ENCODE results near the gene LSM10.

The LSM10 gene

DNA sequence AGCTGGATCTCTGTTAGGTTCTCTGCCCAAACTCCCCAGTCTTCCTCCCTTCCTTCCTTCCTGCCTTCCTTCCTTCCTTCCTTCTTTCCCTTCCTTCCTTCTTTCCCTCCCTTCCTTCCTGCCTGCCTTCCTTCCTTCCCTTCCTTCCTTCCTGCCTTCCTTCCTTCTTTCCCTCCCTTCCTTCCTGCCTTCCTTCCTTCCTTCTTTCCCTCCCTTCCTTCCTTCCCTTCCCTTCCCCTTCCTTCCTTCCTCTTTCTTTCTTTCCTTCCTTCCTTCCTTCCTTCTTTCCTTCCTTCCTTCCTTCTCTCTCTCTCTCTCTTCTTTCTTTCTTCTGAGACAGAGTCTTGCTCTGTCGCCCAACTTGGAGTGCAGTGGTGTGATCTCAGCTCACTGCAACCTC lies 8.7 kb upstream of the LSM10 start:
- no peak for DNase-seq

DNA sequence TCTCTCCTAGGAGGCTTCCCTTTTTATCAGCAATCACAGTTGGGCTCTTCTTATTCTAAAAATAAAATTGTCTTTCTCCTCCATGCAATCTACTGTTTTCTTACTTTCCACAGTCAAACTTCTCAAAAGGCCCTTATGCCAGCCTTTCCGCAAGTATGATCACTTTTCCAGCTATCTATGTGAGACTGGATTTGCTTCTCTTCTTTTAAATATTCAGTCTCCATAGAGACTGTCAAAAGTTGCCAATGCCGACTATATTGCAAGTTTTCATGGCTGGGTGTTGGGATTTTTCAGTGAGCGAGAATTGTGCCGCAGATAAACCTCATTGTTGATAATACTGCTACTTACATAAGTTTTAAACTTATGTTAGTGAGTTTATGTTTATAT lies 4.8 kb upstream of the LSM10 start:
- DNase-seq = no peak

DNA sequence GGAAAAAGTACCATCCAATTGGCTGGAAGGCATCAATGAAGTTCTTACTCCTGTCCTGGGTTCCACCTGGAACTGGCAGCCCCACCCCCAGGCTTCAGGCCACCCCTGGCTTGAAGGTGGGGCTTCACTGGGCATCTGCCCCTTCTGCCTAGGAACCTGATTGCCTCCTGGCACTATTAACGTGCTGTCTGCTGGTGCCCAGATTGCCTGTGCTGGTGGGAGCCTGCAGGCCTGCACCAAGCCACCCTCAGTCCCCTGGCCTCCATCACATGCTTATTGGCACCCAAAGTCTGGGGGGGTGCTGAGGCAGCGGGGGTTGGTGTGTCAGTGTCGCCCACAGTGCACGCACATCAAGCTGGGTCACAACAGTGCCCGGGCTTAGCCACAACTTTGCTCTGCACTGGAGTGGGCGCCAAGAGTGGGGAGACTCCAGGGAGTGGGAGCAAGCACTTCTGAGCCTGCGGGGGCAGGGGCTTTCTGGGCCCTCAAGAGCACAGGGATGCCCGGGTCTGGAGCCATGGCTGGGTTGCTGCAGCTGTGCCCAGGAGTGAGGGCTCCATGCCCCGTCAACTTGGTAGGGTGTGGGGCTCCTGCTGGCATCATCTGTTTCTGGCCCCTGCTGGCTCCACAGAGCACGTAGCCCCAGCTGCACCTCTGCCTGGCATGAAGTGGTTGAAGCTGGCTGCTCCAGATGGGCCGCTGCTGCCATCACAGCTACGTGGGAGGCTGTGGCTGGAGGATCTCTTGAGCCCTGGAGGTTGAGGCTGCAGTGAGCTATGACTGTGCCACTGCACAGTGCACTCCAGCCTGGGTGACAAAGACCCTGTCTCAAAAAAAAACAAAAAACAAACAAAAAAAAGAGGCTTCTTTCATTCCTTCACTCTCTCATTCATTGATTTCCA lies 4.1 kb upstream of the LSM10 start:
- no peak for DNase-seq

DNA sequence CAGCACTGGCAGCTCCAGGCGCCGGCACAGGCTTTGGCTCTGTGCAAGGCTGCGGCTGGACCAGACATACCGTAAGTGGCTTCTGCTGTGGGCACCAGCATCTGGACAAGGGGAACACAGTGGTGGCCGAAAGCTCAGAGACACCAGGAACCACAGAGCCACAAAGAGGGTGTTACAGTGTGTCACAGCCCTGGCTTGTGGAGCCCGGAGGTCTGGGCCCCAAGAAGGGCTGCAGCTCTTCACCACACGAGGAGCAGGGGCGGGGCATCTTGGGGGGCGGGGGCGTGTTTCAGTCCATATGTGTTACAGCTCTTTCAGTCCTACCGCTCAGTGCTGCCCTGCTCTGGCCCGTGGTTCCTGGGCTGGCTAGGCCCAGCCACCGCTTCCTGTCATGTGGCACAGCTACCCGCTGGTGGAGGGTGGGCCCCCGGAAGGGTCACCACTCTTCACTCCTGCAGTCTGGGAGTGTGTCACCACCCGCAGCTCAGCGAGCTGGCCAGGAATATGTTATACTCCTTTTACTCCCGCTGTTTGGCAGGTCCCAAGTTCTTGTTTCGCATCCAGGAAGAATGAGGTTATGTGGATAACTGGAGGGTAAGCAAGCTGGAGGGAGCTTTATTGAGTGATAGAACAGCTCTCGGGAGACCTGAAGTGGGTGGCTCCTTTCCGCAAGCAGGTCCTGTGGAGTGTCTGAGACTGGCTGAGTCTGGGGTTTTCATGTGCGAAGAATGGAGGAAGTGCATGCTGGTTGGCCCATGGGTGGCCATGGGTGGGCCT lies 3.3 kb upstream of the LSM10 start:
- peak; percentile 55 to 66 for DNase-seq

DNA sequence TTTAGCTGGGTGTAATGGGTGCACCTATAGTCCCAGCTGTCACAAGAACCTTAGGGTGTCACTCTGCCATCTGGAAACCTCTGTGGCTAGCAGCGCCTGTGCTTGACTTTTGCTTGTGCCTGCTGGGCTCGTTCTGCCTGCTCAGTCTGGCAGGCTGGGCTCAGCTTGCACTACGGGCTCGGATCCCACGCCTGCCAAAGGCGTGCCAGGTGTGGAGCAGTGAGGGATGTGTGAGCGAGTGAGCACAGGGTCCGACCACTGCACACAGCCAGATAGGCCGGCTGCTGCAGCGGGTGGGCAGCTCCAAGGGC lies 2.8 kb upstream of the LSM10 start:
- DNase-seq = no peak

DNA sequence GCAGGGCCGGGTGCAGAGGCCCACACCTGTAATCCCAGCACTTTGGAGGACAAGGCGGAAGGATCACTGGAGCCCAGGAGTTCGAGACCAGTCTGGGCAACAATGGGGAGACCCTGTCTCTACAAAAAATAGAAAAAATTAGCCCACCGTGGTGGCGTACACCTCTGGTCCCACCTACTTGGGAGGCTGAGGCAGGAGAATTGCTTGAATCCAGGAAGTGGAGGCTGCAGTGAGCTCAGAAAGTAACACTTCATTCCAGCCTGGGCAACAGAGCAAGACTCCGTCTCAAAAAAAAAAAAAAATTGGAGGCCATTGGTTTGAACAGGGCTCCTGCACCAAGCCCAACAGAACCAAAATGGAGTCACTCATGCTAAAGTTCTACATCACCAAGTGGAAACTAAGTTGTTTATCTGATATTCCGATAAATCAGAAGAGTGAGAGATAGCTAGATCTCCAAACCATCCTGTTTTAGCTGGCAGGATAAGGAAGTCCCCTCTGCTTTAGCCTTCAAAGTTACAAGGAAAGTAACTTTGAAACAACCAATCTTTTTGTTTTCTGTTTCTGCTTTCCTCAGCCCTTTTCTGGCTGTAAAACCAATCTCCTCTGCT lies 766 bp upstream of the LSM10 start:
- DNase-seq = no peak

DNA sequence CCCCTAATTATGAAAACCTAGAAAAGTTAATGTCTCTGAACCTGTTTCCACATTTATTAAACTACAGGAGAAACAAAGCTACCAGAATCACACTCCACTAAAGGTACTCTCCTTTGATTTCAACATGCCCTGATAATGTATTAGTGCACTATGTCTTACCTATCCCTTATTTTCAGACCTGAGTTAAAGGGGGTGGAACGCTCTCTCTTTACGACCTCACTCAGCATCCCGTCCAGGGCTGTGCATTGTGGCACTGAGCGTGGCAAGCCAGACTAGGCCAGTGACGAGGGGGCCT lies 678 bp downstream of the LSM10 start:
- DNase-seq = no peak

DNA sequence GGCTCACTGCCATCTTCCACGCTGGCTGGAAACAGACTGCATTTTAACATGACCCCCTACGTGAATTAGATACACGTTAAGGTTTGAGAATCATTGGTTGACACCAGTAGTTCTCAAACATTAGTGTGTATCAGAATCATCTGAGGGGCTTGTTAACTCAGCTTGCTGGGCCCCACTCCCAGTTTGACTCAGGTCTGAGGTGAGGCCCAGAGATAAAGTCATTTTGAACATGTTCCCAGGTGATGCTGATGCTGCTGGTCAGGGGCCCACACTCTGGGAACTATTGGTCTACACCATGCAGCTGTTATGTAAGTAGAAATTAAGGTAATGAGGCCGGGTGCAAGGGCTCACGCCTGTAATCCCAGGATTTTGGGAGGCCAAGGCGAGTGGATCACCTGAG lies 1.3 kb downstream of the LSM10 start:
- no peak for DNase-seq

DNA sequence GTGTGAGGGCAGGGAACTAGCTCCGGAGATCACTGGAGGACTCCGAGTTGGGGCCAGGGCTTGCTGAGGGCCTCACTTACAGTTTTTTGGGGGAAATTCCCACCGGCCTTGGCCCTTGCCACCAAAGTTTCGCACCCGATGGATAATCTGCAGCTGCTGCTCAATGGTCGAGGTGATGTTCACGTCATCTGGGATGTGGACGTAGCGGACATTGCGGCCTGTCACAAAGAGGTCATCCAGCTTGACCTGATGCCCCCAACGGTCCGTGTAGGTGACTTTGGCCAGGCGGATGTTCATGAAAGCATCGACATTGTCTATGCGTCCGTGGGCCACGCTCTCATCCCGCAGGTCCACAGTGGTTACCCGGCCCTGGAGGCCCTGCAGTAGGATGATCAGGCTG lies 4.0 kb downstream of the LSM10 start:
- DNase-seq = no peak

DNA sequence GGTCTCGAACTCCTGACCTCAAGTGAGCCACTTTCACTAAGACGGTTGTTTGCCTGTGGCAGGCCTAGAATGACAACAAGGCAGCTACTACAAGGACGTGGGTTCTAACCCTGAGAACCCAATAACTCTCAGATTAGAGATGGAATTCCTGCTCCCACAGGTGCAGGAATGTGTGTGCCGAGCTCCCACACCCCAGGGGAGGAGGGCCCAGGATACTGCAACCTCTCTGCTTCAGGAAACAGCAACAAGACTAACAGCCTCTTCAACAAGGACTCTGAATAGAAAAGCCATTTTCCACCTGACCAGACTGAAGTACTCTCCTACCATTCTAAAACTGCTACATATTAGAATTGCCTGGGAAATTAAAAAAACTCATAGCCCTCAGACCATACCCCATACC lies 4.9 kb downstream of the LSM10 start:
- no peak for DNase-seq

DNA sequence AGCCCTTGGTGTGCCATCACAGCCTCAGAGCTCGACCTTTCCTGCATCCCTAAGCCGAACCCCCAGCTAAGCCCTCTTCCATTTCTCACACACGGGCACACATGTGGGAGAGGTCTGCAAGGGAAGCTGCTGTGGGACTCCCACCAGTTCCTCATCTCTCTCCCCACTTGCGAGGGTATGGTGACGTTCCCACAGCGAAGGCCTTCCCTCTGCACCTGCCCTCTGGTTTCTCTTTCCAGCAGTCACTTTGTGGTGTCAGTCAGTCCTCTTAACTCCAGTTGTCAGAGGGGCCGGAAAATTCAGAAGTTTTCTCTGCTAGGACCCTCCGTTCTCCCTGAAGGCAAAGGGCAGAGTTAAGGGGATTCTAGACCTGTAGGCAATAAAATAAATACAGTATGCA lies 6.4 kb downstream of the LSM10 start:
- DNase-seq = no peak

DNA sequence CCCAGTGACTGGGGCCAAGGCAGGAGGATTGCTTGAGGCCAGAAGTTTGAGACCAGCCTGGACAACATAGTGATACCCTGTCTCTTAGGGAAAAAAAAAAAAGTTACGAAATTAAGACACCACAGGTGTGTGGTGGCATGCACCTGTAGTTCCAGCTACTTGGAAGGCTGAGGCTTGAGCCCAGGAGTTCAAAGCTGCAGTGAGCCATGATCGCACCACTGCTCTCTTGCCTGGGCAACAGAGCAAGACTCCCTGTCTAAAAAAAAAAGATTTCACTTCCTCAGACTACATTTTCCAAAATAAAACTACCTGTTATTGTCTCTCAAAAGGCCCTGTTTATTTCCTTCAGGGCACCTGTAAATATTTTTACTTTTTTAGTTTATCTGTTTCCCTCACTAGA lies 7.3 kb downstream of the LSM10 start:
- no peak for DNase-seq

DNA sequence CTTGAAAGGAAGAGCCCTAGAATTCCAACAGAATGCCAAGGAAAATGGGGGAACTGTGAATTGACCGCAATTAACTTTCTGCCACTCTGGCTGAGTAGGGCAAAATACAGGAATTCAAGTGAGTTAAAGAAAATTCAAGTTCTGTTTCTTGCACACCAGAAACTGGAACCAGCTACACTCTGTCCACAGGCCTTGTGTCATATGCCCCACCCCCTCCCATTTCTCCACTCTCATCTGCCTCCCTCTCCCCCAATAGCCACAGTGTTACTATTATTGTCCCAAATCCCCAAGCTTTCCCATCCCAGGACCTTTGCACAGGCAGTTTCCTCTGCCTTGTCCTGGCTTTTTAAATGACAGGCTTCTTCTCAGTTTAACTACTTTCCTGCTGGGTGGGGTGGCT lies 7.7 kb downstream of the LSM10 start:
- no peak for DNase-seq

DNA sequence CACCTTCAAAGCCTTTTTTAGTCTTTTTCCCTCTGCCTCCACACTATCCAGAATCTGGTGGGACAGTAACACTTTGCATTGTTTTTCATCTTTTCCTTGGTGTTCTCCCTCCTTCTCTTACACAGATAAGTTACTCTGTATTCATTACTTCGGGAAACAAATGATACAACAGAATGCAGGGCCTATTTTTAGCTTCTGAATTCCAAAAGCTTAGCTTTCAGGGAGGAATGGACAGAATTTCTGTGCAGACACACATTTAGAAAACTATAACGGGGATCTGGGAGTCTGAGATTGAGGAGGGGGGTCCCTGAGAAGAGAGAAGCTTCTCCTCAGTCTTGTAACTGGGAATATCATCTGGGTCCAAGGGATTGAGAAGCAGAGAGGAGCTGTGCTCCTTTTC lies 8.4 kb downstream of the LSM10 start:
- DNase-seq = no peak

DNA sequence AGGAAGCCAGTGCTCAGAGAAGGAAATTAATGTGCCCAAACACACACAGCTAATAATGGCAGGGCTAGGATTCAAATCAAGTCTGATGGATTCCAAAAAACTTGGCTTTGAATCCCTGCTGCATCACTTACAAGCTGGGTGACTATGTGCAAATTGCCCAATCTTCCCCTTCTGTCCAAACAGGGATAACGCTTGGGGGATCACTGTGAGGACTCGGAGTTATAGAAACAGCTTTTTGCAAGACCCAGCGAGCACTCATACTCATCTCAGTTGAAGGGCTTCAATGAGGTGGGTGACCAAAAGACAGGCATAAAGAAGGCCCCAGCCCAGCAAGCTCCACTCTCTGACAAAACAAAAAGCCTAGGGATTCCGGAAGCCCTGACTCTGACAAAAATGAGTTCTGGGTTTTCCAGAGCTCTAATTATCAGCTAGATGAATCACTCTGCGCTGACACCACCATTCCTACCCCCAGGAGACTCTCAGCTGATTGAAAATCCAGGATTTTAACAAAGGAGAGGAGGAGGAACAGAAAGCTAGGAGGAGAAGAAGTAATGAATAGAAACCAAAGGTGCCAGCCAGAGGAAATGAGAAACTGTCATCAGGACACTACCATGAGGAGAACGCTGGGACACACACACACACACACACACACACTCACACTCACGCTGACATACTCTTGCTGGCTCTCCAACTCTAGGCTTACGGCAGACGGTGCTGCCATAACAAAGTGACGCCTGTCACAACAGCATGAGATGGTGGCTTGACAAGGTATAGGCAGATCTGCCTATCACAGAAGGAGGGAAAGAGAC lies 10.4 kb downstream of the LSM10 start:
- no peak for DNase-seq

DNA sequence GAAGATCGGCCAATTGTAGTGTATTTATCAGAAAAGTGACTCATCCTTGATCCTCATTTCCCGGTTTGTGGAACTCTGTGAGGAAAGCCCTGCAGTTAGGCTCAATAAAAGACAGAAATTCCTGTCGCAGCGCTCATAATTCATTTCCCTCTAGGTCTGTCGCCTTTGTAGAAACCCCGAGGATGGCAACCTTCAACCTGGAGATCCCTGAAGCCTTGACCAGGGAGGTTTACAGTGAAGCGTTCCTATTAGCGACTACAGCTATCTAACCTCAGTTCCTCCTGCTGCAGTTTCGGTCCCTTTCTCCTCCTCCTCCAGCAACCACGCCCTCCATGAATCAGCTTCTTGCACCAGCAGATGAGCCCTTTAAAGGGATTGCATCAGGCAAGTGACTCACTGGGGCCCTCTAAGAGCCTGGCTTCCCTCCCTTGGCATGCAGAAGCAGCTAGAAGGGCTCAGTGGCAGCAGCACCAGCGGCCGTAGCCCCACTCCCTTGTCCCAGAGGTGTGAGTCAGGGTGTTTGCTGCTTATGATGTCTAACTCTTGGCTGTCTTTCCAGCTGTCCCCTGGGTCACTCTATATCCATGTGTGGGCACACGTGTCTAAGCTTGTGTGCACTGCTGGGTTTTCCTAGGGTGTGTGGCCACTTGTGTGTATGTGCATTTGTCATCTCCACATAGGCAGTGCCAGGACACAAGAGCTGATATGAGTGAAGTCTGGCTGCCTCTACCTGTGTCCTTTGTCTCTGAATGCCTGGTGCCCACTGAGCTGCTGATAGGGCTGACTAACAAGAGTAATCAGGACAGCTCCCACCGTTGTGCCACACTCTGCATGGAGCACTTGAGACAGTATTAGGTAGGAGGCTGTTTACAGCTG lies 11.2 kb downstream of the LSM10 start:
- peak; percentile 86 to 92 for DNase-seq

DNA sequence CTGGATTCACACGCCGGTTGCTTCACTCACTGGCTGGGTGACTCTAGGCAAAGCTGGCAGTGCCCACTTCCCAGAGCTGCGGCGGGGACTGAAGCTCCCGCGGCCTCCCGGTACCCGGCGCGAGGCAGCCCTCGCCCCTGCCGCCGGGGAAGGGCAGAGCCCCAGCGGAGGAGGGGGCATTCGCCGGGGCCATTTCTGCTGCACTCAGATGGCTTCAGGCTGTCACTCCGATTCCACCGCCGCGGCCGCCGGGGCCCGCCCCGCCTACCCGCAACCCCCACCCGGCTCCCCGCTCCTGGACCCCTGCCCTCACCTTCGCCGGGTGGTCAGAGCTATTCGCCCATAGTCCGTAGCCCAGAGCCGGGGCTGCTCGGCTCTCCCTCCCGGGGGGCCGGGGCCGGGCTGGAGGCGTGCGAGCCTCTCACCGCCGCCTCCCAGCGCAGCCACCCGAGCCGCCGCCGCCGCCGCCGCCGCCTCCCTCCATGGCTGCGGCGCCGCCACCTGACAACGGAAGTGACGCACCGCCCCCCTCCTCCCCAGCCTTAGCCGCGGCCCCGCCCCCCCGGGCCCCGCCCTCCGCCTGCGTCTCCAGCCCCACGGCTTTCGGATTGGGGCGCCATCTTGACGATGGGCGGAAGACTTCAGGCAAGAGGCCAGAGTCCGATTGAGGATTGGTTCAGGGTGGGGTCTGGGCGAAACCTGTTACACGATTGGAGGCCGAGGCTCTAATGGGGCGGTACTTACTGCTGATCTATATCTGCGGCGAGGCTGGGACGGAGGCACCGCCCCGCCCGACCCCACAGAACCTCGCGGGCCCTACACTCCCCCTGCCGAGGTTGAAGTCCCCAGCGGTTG lies 12.1 kb downstream of the LSM10 start, which contains the start of gene STK40:
Gene STK40 (minus strand): TSS at position 515 of the 855 bp plus-strand sequence. CDS start 24,592 bp downstream, outside the sequence.
- peak; percentile 98 for DNase-seq

DNA sequence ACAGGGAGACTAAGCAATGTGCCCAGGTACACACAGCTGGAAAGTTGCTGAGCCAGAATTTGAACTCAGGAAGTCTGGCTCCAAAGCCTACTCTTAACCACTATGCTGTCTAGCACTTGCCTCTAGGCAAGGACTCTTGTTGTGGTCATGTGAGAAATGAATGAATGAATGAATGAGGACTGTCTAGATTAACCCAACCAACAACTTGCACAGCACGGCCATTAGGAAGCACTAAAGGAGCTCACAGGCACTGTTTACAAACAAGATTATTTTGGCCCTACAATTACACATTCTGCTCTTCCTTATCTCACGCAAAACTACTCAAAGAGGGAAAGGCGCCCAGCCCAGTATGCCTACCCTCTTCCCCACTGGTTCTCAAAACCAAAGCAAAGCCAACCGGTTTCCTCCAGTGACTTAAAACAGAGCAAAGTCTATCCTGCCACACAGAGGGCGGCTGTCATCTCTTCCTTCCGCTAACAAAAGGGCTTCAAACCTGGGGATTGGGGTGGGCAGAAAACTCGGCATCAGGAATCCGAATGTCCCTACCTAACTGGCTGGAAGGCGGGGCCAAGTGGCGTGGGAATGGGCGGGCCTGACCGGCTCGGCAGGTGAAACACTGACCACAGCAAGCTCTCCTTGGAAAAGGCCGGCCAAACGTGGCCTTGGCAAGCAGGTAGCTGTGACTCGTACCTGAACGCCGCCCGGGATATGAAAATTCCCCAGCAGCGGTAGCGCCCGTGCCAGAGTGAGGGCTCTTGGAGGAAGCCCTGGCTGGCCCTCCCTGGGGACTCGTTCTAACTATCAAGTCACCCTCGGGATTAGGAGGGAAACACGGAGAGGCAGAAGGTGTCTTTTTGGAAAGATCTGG lies 12.9 kb downstream of the LSM10 start:
- DNase-seq = peak; percentile 37 to 44

DNA sequence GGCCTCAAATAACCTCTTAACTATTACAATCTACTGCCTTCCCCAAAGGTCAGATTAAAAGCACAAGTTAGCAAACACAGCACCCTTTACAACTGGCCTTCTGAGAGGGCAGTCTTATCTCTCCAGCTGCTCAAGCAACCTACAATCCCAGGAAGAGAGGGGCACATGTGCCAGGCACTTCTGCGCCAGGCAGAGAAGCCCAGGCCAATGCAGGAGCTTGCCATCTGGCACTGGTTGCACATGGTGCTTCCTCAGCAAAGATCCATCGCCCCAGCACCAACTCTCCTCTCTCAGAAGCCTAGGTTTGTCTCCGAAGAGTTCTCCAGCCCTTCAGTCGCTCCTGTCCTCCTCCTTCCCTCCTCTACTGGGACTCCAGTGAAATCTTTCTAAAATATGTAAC lies 14.5 kb downstream of the LSM10 start:
- DNase-seq = no peak

DNA sequence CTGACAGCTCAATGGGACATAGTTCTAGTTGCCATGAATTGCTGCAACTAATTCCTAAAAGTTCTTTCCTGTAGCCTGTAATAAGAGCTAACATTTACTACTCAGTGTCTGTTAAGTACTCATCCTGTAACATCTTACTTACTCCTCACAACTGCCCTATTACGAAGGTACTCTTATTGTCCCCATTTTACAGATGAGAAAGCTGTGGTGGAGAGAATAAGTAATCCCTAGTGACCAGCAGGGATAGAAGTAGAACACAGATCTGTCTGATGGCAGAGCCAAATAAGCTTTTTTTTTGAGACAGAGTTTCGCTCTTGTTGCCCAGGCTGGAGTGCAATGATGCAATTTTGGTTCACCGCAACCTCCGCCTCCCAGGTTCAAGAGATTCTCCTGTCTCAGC lies 15.0 kb downstream of the LSM10 start:
- no peak for DNase-seq

Measured in stimulated activated CD4-positive, alpha-beta T cell treated with anti-CD3 and anti-CD28 coated beads, Interleukin-2, amount 100 ng/mL, for 24 hours (primary cell).